Measurements from ENCODE around the gene FRMD1.

- TF ChIP-seq CTCF (IDR thresholded peaks at IDR 0.05): no peak
- TF ChIP-seq POLR2A (IDR thresholded peaks at IDR 0.05): no peak
- TF ChIP-seq EP300 (IDR thresholded peaks at IDR 0.05; ENCODE audit: low read depth): no peak
- no peak for TF ChIP-seq POLR2AphosphoS5 (IDR thresholded peaks at IDR 0.05)
Observed at GRCh38 chr6:168049706-168050224, 29.2 kb downstream of the FRMD1 start.

All from transverse colon (tissue), 4 donors.